Suppressor macrophage (primary cell): ENCODE measurements around the gene MARS2.
"Not testable (repeated sequence)": the region's sequence is repeated elsewhere in the genome, so short reads cannot be mapped to it uniquely, and the experiment has no call there.

Source experiments
- DNase-seq, 4 experiments: peaks; one replicate each; pipeline ENCODE4 v3.0.0-alpha.2; 2020 to 2022
- total RNA-seq, 17 experiments: gene quantifications; one replicate each; lab custom pipeline; 2026; ENCODE audit warnings: mixed read lengths in 6 of 17, inconsistent platforms in 3 of 17; lab: John Stamatoyannopoulos, UW

The MARS2 gene
- total RNA-seq = 3.3 to 19.0 (median 12.2) reads per million in 17 experiments

DNA sequence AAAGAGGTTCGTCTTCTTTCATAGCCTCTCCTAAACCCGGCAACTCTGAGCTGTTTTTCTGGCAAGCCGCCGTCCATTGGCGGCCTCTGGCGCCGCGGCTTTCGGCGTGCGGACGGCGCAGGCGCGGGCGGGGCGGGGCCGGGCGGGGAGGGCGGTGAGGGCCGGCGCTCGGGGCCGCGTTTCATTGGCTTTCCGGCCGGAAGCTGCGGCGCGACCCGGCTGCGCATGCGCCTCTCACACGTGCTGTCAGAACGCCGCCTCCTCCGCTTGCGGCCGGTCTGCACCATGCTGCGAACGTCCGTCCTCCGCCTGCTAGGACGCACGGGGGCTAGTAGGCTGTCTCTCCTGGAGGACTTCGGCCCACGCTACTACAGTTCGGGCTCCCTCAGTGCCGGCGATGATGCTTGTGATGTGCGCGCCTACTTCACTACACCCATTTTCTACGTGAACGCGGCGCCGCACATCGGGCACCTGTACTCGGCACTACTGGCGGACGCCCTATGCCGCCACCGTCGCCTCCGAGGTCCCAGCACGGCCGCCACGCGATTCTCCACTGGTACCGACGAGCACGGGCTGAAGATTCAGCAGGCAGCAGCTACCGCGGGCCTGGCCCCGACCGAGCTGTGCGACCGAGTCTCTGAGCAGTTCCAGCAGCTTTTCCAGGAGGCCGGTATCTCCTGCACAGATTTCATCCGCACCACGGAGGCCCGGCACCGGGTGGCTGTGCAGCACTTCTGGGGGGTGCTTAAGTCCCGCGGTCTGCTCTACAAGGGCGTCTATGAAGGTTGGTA lies at the start of gene MARS2:
Gene MARS2, plus strand, starts transcription at position 249 of the 791 bp plus-strand sequence. Its CDS starts 37 bp downstream, at position 286.
- peak; percentile 97 to 99 (median 98) for DNase-seq

- DNase-seq = no peak
Measured at GRCh38 chr2:197657562-197657961, 47.6 kb upstream of the MARS2 start.

DNA sequence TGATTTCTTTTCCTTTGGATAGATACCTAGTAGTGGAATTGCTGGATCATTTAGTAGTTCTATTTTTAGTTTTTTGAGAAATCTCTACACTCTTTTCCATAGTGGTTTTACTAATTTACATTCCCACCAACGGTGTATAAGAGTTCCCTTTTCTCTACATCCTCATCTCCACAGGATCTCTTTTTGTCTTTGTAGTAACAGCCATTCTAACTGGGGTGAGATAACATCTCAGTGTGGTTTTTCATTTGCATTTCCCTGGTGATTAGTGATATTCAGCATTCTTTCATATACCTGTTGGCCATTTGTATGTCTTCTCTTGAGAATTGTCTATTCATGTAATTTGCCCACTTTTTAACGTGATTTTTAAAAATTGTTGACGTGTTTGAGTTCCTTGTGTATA lies 43.5 kb upstream of the MARS2 start:
- no peak for DNase-seq

- DNase-seq = no peak
Measured at GRCh38 chr2:197666277-197666676, 38.9 kb upstream of the MARS2 start.

DNA sequence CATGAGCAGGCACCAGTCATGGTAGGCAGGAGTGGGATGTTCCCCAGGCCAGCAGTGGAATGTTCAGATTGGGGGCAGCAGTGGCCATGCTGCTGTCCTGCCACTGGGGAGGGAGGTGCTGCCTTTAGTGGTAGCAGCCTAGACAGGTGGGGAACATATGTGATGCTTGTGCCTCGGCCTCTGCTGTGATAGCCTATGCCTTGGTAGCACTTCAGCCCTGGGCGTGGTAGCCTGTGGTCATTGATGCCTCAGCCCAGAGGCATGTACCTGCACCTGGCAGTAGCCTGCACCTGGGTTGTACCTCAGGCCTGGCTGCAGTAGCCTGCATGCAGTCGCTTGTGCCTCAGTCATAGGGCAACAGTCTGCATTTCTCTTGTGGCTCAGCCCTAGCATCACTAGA lies 36.9 kb upstream of the MARS2 start:
- no peak for DNase-seq

- DNase-seq = no peak
Measured at GRCh38 chr2:197669077-197669476, 36.1 kb upstream of the MARS2 start.

GRCh38 chr2:197672371-197672893 lies 32.7 kb upstream of the MARS2 start:
- no peak for DNase-seq

GRCh38 chr2:197673106-197673505 lies 32.1 kb upstream of the MARS2 start:
- DNase-seq = no peak

- no peak for DNase-seq
Measured at GRCh38 chr2:197673606-197674005, 31.6 kb upstream of the MARS2 start.

DNA sequence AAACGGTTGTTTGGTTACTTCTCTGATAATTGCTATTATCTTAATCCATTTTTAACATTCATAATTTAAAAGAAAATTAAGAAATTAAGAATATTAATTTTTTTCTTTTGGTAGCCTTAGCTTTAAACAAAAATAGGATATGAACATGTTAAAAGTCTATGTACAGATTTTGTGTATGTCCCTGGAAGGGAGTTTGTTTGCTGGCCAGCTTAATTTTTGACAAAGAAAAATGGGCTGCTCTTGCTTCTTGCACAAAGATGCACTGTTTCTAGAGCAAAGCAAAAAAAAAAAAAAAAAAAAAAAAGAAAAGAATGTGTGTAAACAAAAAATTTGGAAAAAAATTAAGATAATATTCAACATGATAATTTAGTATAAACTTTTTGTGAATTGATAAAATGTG lies 31.1 kb upstream of the MARS2 start:
- no peak for DNase-seq

DNA sequence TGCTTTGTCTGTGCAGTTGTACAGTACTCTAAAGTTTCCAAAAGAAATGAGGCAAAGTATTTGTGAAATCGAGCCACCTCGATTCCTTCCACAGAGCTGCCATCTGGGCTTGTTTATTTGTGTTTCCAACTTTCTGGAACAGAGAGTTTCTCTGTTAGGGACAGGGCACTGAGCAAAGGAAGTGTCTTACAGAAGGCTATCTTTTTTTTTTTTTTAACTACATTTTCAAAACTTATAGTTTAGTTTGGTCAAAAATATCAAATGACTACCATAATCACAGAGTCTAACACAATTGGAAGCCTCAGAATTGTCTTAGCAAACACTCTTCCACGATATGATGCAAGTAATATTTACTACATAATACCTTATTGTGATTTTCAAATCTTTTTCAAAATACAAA lies 30.6 kb upstream of the MARS2 start:
- DNase-seq = no peak

DNA sequence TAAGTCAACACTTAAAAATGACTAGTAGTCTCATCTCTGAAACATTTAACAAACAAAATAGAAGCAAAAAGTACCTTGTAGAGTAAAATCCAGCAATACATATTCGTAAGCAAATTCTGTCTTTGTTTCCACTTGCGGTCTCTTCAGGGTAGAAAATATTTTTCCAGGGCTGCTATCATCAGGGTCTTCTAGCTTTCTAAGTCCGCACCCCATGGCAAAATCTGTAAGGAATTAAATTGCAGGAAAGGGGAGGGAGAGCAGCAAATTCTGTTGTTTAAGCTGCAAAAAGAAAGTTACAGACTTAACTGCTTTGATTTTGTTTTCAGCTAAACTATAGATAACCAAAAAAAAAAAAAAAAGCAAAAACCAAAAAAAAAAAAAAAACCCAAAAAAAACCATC lies 29.9 kb upstream of the MARS2 start, which contains the start of gene RFTN2:
Gene RFTN2, minus strand, starts transcription at position 342 of the 400 bp plus-strand sequence. Its CDS starts 129 bp downstream, at position 213.
- no peak for DNase-seq

DNA sequence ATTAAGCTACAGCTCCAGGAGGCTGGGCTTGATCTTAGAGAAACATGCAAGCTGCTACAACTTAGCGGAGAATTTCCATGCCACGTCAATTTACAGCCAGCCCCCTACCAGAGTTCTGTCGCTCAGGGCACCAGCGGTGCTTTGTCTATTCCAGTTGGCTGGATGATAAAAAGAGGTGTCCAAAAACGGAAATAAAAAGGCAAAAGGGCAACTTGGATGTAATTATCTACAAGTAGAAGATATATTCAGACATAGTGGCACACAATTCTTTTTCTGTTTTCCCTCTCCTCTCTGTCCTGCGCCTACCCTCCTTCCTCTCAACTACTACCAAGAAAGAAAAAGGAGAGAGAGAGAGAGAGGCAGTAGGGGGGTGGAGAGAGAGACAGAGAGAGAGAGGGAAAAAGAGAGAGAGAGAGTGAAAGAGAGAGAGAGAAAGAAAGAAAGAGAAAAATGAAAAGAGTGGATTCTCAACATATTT lies 29.4 kb upstream of the MARS2 start:
- no peak for DNase-seq

DNA sequence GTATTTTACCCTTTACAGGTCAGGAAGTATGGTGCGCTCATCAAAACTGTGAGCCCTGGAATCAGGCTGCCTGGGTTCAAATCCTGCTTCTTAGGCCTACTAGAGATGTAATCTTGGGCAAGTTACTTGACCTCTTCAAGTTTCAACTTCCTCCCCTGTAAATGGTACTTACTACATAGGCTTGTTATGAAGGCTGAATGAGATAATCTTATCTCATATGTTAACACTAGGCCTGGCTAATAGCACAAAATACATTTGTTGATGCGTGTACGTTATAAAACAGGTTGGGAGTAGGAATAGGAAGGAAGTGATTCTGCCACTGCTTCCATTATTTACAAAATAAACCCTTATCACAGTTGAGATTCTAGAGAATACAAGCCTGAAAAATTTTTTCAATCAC lies 28.1 kb upstream of the MARS2 start:
- DNase-seq = no peak

DNA sequence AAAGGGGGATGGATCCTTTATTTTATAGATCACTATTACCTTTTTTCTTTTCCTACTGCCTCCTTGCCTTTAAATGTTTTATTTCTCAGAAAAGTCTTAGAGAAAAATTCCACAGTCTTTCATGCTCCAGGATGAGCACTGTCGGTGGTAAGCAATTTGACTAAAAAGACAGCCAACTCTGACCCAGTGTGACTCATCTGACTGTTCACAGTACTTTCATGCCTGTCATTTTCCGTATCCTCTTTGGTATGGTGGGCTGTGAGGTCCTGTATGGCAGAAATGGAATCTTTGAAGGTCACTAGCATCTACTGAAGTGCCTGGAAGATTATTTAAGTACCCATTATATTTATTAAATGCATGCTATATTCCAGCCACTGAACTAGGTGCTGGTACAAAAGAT lies 27.7 kb upstream of the MARS2 start:
- DNase-seq = no peak

DNA sequence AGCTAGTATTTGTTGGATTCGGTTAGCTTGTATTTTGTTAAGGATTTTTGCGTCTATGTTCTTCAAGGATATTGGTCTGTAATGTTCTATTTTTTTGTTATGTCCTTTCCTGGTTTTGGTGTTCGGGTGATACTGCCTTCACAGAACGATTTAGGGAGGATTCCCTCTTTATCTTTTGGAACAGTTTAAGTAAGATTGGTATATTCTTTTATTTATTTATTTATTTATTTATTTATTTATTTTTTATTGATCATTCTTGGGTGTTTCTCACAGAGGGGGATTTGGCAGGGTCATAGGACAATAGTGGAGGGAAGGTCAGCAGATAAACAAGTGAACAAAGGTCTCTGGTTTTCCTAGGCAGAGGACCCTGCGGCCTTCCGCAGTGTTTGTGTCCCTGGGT lies 10.0 kb upstream of the MARS2 start:
- DNase-seq = not testable (repeated sequence)

DNA sequence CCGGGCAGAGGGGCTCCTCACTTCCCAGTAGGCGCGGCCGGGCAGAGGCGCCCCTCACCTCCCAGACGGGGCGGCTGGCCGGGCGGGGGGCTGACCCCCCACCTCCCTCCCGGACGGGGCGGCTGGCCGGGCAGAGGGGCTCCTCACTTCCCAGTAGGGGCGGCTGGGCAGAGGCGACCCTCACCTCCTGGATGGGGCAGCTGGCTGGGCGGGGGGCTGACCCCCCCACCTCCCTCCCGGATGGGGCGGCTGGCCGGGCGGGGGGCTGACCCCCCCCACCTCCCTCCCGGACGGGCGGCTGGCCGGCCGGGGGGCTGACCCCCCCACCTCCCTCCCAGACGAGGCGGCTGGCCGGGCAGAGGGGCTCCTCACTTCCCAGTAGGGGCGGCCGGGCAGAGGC lies 9.2 kb upstream of the MARS2 start:
- DNase-seq = not testable (repeated sequence)

- DNase-seq = not testable (repeated sequence)
Measured at GRCh38 chr2:197696571-197696970, 8.6 kb upstream of the MARS2 start.

DNA sequence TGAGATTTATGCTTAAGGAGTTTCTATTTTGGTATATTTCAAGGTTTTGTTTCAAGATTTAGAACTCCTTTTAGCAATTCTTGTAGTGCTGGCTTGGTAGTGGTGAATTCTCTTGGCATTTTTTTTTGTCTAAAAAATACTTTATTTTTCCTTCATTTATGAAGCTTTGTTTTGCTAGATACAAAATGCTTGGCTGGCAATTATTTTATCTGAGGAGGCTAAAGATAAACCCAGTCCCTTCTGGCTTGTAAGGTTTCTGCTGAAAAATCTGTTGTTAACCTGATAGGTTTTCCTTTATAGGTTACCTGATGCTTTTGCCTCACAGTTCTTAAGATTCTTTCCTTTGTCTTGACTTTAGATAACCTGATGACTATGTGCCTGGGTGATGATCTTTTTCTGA lies 5.4 kb upstream of the MARS2 start:
- DNase-seq = not testable (repeated sequence)

DNA sequence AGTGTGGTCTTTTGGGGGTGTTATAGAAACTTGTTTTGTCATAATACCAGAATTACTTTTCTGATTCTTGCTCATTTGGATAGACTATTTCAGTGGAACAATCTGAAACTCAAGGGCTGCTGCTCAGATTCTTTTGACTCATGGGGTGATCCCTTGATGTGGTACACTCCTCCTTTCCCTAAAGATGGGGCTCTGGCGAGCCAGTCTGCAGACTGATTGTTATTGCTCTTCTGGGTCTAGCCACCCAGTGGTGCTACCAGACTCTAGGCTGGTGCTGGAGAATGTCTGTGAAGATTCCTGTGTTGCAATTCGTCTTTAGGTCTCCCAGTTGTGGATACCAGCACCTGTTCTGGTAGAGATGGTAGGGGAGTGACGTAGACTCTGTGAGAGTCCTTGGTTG lies 4.2 kb upstream of the MARS2 start:
- DNase-seq = no peak

- no peak for DNase-seq
Measured at GRCh38 chr2:197704434-197705120, 592 bp upstream of the MARS2 start.

DNA sequence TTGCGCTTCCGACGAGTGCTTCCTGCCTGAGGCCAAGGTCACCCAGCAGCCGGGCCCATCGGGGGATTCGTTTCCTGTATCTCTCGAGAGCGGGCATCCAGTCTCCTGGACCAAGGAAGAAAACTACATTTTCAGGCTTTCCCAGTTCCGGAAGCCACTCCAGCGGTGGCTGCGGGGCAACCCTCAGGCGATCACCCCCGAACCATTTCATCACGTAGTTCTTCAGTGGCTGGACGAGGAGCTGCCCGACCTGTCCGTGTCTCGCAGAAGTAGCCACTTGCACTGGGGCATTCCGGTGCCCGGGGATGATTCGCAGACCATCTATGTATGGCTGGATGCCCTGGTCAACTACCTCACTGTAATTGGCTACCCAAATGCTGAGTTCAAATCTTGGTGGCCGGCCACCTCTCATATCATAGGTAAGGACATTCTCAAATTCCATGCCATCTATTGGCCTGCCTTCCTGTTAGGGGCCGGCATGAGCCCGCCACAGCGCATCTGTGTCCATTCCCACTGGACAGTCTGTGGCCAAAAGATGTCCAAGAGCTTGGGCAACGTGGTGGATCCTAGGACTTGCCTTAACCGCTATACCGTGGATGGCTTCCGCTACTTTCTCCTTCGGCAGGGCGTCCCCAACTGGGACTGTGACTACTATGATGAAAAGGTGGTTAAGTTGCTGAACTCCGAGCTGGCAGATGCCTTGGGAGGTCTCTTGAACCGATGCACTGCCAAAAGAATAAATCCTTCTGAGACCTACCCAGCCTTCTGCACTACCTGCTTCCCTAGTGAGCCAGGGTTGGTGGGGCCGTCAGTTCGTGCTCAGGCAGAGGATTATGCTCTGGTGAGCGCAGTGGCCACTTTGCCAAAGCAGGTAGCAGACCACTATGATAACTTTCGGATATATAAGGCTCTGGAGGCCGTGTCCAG lies 1.0 kb downstream of the MARS2 start:
- DNase-seq = peak; percentile 36 to 57 (median 40)
